LNCAP (cell line): ENCODE results near the gene XRCC3.

Experiments
- CTCF ChIP-seq: fragments of 450-650 bp; IDR thresholded peaks from 2 replicates; pipeline ENCODE4 v1.5.1; 2017; ENCODE audit warnings: mild to moderate bottlenecking

Gene XRCC3

GRCh38 chr14:103700753-103701490 is 14.3 kb downstream of the XRCC3 start:
- TF ChIP-seq CTCF = no peak

GRCh38 chr14:103699901-103700752 is 15.1 kb downstream of the XRCC3 start:
- TF ChIP-seq CTCF = no peak

- no peak for TF ChIP-seq CTCF
These were observed 16.0 kb downstream of the XRCC3 start for GRCh38 chr14:103699261-103699661.

- no peak for TF ChIP-seq CTCF
These were observed 16.6 kb downstream of the XRCC3 start for GRCh38 chr14:103698380-103699260.

GRCh38 chr14:103697603-103698379 is 17.5 kb downstream of the XRCC3 start:
- no peak for TF ChIP-seq CTCF

- no peak for TF ChIP-seq CTCF
These were observed 18.0 kb downstream of the XRCC3 start for GRCh38 chr14:103697206-103697602.
